ENCODE measurements around the gene TMEM168.
A peak's percentile ranks its signal among the peaks of the same experiment; 100 is the strongest.

GRCh38 chr7:112789817-112790585 lies at the start of gene TMEM168:
- TF ChIP-seq, protein P1, sequence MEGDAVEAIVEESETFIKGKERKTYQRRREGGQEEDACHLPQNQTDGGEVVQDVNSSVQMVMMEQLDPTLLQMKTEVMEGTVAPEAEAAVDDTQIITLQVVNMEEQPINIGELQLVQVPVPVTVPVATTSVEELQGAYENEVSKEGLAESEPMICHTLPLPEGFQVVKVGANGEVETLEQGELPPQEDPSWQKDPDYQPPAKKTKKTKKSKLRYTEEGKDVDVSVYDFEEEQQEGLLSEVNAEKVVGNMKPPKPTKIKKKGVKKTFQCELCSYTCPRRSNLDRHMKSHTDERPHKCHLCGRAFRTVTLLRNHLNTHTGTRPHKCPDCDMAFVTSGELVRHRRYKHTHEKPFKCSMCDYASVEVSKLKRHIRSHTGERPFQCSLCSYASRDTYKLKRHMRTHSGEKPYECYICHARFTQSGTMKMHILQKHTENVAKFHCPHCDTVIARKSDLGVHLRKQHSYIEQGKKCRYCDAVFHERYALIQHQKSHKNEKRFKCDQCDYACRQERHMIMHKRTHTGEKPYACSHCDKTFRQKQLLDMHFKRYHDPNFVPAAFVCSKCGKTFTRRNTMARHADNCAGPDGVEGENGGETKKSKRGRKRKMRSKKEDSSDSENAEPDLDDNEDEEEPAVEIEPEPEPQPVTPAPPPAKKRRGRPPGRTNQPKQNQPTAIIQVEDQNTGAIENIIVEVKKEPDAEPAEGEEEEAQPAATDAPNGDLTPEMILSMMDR (optimal IDR thresholded peaks at IDR 0.05 in 1 of 3, IDR thresholded peaks at IDR 0.05 in 1 of 3, conservative IDR thresholded peaks at IDR 0.05 in 1 of 3; ENCODE audit: extremely low read depth in 1 of 3, insufficient read depth in 2 of 3, low read length in 3 of 3), result peak in 1 of 3 experiments; percentile 26
- TF ChIP-seq EZH2 (IDR thresholded peaks at IDR 0.05; ENCODE audit: low read length), result no peak
